ENCODE measurements around the gene ANLN.

Gene ANLN

DNA sequence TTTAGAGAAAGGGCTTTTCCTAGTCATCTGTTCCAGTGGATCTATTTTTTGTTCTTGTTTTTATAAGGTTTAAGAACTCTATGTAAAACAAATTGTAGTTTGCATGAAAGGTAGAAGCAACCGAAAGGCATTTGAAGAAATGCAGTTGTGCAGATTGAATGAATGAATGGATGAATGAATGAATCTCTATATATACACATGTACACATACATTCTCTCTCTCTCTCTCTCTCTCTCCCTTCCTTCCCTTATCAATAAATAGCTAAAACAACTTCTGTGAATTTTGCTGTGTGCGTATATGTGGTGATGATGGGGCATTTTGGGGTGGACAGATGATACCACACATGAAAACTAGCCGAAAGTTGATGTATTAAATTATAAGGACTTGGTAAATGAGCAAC, 32.4 kb downstream of the ANLN start:
- H3K4me2 ChIP-seq (ENCODE audit: low read length), result no peak overlapping the region
- no peaks in the 10 kb centered on the region for H3K79me2 ChIP-seq (ENCODE audit: control insufficient read depth, insufficient read depth, low read length, poor library complexity)
- no peak overlapping the region for H2AFZ ChIP-seq (ENCODE audit: insufficient read depth, low read length, poor library complexity)
- H2BK12ac ChIP-seq (ENCODE audit: low read length), result no peak overlapping the region
- no peak overlapping the region for H3K18ac ChIP-seq (ENCODE audit: low read length)
- no peak overlapping the region for H2BK120ac ChIP-seq (ENCODE audit: insufficient read depth, low read length, poor library complexity)
- H3K9me3 ChIP-seq (ENCODE audit: insufficient read depth, low read depth, low read length), result no peaks in the 10 kb centered on the region
- WGBS (ENCODE audit: extremely low coverage, insufficient coverage, insufficient read length), result no CpG with 5 or more reads among the region's 3 CpGs
- H2BK5ac ChIP-seq (ENCODE audit: low read depth, low read length, poor library complexity), result no peak overlapping the region
- no peak for DNase-seq
- no peak overlapping the region for H3K4me3 ChIP-seq (ENCODE audit: low read depth, low read length)
- H3K4ac ChIP-seq (ENCODE audit: low read depth, low read length), result no peak overlapping the region
- no peaks in the 10 kb centered on the region for H3K4me1 ChIP-seq (ENCODE audit: control insufficient read depth in 1 of 2, insufficient read depth in 2 of 2, low read length in 2 of 2)
- H2AK5ac ChIP-seq (ENCODE audit: low read length), result no peak overlapping the region
- no peaks in the 10 kb centered on the region for H3K27me3 ChIP-seq (ENCODE audit: insufficient read depth, low read length)
- H3K36me3 ChIP-seq (ENCODE audit: control insufficient read depth in 1 of 2, insufficient read depth in 2 of 2, low read length in 2 of 2), result peaks cover 8 to 22% of the 10 kb centered on the region in 2 experiments
- no peaks in the 10 kb centered on the region for H3K79me1 ChIP-seq (ENCODE audit: low read length)
- H3K27ac ChIP-seq (ENCODE audit: low read depth, low read length), result no peak overlapping the region
- no peak overlapping the region for H3K23ac ChIP-seq (ENCODE audit: low read length)
- H4K12ac ChIP-seq (ENCODE audit: low read depth, low read length), result no peak overlapping the region
- H3K9ac ChIP-seq (ENCODE audit: low read length), result no peak overlapping the region
- H3K14ac ChIP-seq (ENCODE audit: low read length), result no peak overlapping the region
- H4K8ac ChIP-seq (ENCODE audit: low read depth, low read length), result no peak overlapping the region
- no peak overlapping the region for H4K91ac ChIP-seq (ENCODE audit: low read depth, low read length)

DNA sequence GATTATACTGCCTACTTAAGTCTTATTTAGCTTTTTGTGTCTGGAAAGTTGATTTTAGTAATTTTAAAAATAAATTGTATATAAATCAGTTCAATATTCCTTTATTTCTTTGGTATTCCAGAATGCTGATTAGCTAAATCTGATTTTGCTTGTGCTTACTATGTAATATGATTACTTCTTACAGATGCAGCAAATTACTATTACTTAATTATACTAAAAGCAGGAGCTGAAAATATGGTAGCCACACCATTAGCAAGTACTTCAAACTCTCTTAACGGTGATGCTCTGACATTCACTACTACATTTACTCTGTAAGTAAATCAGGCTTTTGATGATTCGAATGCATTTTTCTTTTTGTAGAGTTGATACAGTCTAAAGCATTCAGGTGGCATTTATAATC, 34.0 kb downstream of the ANLN start:
- Histone ChIP-seq H3K18ac (ENCODE audit: low read length) (no peak overlapping the region), H3K27ac (ENCODE audit: low read depth, low read length) (no peak overlapping the region), H3K4me2 (ENCODE audit: low read length) (no peak overlapping the region), H3K79me2 (ENCODE audit: control insufficient read depth, insufficient read depth, low read length, poor library complexity) (no peaks in the 10 kb centered on the region), H2AK5ac (ENCODE audit: low read length) (no peak overlapping the region), H3K36me3 (ENCODE audit: control insufficient read depth in 1 of 2, insufficient read depth in 2 of 2, low read length in 2 of 2) (peaks cover 7 to 18% of the 10 kb centered on the region in 2 experiments), H2BK12ac (ENCODE audit: low read length) (no peak overlapping the region), H3K27me3 (ENCODE audit: insufficient read depth, low read length) (no peaks in the 10 kb centered on the region), H3K79me1 (ENCODE audit: low read length) (no peaks in the 10 kb centered on the region), H3K23ac (ENCODE audit: low read length) (no peak overlapping the region), H3K4me1 (ENCODE audit: control insufficient read depth in 1 of 2, insufficient read depth in 2 of 2, low read length in 2 of 2) (no peaks in the 10 kb centered on the region), H4K91ac (ENCODE audit: low read depth, low read length) (no peak overlapping the region), H2AFZ (ENCODE audit: insufficient read depth, low read length, poor library complexity) (no peak overlapping the region), H3K14ac (ENCODE audit: low read length) (no peak overlapping the region), H3K4me3 (ENCODE audit: low read depth, low read length) (no peak overlapping the region), H4K8ac (ENCODE audit: low read depth, low read length) (no peak overlapping the region), H3K9ac (ENCODE audit: low read length) (no peak overlapping the region), H2BK5ac (ENCODE audit: low read depth, low read length, poor library complexity) (no peak overlapping the region), H2BK120ac (ENCODE audit: insufficient read depth, low read length, poor library complexity) (no peak overlapping the region), H4K12ac (ENCODE audit: low read depth, low read length) (no peak overlapping the region), H3K4ac (ENCODE audit: low read depth, low read length) (no peak overlapping the region), H3K9me3 (ENCODE audit: insufficient read depth, low read depth, low read length) (no peaks in the 10 kb centered on the region)
- no CpG with 5 or more reads among the region's 2 CpGs for WGBS (ENCODE audit: extremely low coverage, insufficient coverage, insufficient read length)
- DNase-seq, result no peak

DNA sequence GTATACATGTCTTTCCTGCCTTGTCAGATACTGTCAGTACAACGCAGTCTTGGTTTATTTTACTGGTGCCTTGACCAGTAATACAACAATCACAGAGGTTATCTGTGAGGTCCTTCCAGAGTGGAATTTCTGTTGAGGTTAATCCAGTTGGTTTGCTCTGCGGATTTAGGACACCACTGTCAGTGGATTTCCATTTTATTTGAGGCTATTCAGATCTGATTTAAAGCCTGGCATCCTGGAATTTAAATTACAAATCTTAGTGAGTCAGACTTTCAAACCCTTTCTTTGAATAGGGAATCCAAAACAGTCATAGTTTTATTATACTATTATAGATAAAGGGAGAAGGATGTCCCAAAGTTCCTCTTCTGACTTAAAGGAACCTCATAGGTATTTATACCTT, 40.5 kb downstream of the ANLN start:
- H3K23ac ChIP-seq (ENCODE audit: low read length), result no peak overlapping the region
- no peaks in the 10 kb centered on the region for H3K27me3 ChIP-seq (ENCODE audit: insufficient read depth, low read length)
- no peaks in the 10 kb centered on the region for H3K9me3 ChIP-seq (ENCODE audit: insufficient read depth, low read depth, low read length)
- H3K4ac ChIP-seq (ENCODE audit: low read depth, low read length), result no peak overlapping the region
- H3K27ac ChIP-seq (ENCODE audit: low read depth, low read length), result no peak overlapping the region
- H2BK120ac ChIP-seq (ENCODE audit: insufficient read depth, low read length, poor library complexity), result no peak overlapping the region
- no peak overlapping the region for H3K4me2 ChIP-seq (ENCODE audit: low read length)
- no peak for DNase-seq
- H3K36me3 ChIP-seq (ENCODE audit: control insufficient read depth in 1 of 2, insufficient read depth in 2 of 2, low read length in 2 of 2), result peaks cover 16 to 17% of the 10 kb centered on the region in 2 experiments
- no peak overlapping the region for H3K18ac ChIP-seq (ENCODE audit: low read length)
- no peak overlapping the region for H2BK5ac ChIP-seq (ENCODE audit: low read depth, low read length, poor library complexity)
- no peaks in the 10 kb centered on the region for H3K79me2 ChIP-seq (ENCODE audit: control insufficient read depth, insufficient read depth, low read length, poor library complexity)
- no peak overlapping the region for H3K14ac ChIP-seq (ENCODE audit: low read length)
- no peak overlapping the region for H3K4me3 ChIP-seq (ENCODE audit: low read depth, low read length)
- H2AFZ ChIP-seq (ENCODE audit: insufficient read depth, low read length, poor library complexity), result no peak overlapping the region
- no CpG with 5 or more reads among the region's 2 CpGs for WGBS (ENCODE audit: extremely low coverage, insufficient coverage, insufficient read length)
- H3K9ac ChIP-seq (ENCODE audit: low read length), result no peak overlapping the region
- no peak overlapping the region for H4K8ac ChIP-seq (ENCODE audit: low read depth, low read length)
- H4K91ac ChIP-seq (ENCODE audit: low read depth, low read length), result no peak overlapping the region
- no peak overlapping the region for H2BK12ac ChIP-seq (ENCODE audit: low read length)
- H3K79me1 ChIP-seq (ENCODE audit: low read length), result no peaks in the 10 kb centered on the region
- no peak overlapping the region for H2AK5ac ChIP-seq (ENCODE audit: low read length)
- H3K4me1 ChIP-seq (ENCODE audit: control insufficient read depth in 1 of 2, insufficient read depth in 2 of 2, low read length in 2 of 2), result no peaks in the 10 kb centered on the region
- no peak overlapping the region for H4K12ac ChIP-seq (ENCODE audit: low read depth, low read length)

DNA sequence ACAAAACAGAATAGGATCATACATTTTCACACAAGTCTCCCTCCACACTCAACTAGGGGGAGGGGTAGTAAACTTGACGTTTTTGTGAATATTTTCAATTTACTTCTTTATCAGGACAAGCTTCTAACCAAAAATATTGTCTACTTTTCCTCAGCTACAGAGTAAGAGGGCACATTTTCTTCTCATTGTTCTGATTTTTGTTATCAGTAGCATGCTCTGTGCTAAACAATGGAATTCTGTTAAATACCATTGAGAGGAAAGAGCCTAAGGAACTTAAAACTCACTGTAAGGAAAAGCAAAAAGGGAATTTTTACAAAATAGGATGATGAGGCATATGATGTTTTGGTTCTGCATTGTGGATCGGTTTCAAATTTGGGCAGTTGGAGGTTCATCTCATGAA, 41.2 kb downstream of the ANLN start:
- H3K14ac ChIP-seq (ENCODE audit: low read length), result no peak overlapping the region
- H4K8ac ChIP-seq (ENCODE audit: low read depth, low read length), result no peak overlapping the region
- no peak overlapping the region for H3K4ac ChIP-seq (ENCODE audit: low read depth, low read length)
- H3K9ac ChIP-seq (ENCODE audit: low read length), result no peak overlapping the region
- H3K4me3 ChIP-seq (ENCODE audit: low read depth, low read length), result no peak overlapping the region
- peaks cover 13 to 14% of the 10 kb centered on the region in 2 experiments for H3K36me3 ChIP-seq (ENCODE audit: control insufficient read depth in 1 of 2, insufficient read depth in 2 of 2, low read length in 2 of 2)
- H2BK5ac ChIP-seq (ENCODE audit: low read depth, low read length, poor library complexity), result no peak overlapping the region
- WGBS (ENCODE audit: extremely low coverage, insufficient coverage, insufficient read length), result no CpG with 5 or more reads among the region's 2 CpGs
- H2AFZ ChIP-seq (ENCODE audit: insufficient read depth, low read length, poor library complexity), result no peak overlapping the region
- no peak overlapping the region for H3K18ac ChIP-seq (ENCODE audit: low read length)
- no peak overlapping the region for H3K4me2 ChIP-seq (ENCODE audit: low read length)
- no peaks in the 10 kb centered on the region for H3K9me3 ChIP-seq (ENCODE audit: insufficient read depth, low read depth, low read length)
- H2BK120ac ChIP-seq (ENCODE audit: insufficient read depth, low read length, poor library complexity), result no peak overlapping the region
- no peak overlapping the region for H2BK12ac ChIP-seq (ENCODE audit: low read length)
- H3K79me2 ChIP-seq (ENCODE audit: control insufficient read depth, insufficient read depth, low read length, poor library complexity), result no peaks in the 10 kb centered on the region
- no peak overlapping the region for H2AK5ac ChIP-seq (ENCODE audit: low read length)
- H3K27me3 ChIP-seq (ENCODE audit: insufficient read depth, low read length), result no peaks in the 10 kb centered on the region
- H4K12ac ChIP-seq (ENCODE audit: low read depth, low read length), result no peak overlapping the region
- no peak overlapping the region for H3K23ac ChIP-seq (ENCODE audit: low read length)
- H3K4me1 ChIP-seq (ENCODE audit: control insufficient read depth in 1 of 2, insufficient read depth in 2 of 2, low read length in 2 of 2), result no peaks in the 10 kb centered on the region
- DNase-seq, result no peak
- H3K27ac ChIP-seq (ENCODE audit: low read depth, low read length), result no peak overlapping the region
- no peaks in the 10 kb centered on the region for H3K79me1 ChIP-seq (ENCODE audit: low read length)
- H4K91ac ChIP-seq (ENCODE audit: low read depth, low read length), result no peak overlapping the region

Data from trophoblast cell (in vitro differentiated cells and primary cell).